Motor neuron (in vitro differentiated cells): ENCODE measurements around the gene BRI3. TPM values are rescaled to one million over a fixed set of nuclear protein-coding genes. Genes with fewer than 3 reads are reported as not detected.

Experiments used
- ATAC-seq, 8 experiments: fragments of 200-7000 bp; cut with Tn5 transposase; replicated peaks in 6 of 8; 2 replicates each; pipeline ENCODE4 v1.8.0; 2021; ENCODE audit warnings: mild to moderate bottlenecking in 8 of 8, moderate library complexity in 8 of 8
- H3K27ac ChIP-seq, 2 donors: fragments of 250-450 bp; sonication (Bioruptor Pico); 2 replicates each; pipeline ENCODE4 v1.9.0; 2021; ENCODE audit warnings: antibody characterized with exemption in 2 of 2, mild to moderate bottlenecking in 2 of 2, moderate library complexity in 1 of 2
- H3K4me1 ChIP-seq, 2 donors: fragments of 250-450 bp; sonication (Bioruptor Pico); replicated peaks in 1 of 2; 2 replicates each; pipeline ENCODE4 v1.6.1; 2021; ENCODE audit warnings: antibody characterized with exemption in 2 of 2, mild to moderate bottlenecking in 2 of 2, moderate library complexity in 1 of 2
- H3K4me3 ChIP-seq, 5 donors: fragments of 250-450 bp; sonication (Bioruptor Pico); 2 replicates each; pipeline ENCODE4 v1.9.0; 2021; ENCODE audit warnings: antibody characterized with exemption in 5 of 5, mild to moderate bottlenecking in 5 of 5, moderate library complexity in 4 of 5
- WGBS, 10 experiments: fragments of 450-650 bp; shearing (Covaris generic); methylation state at CpG; one replicate each; pipeline ENCODE4 v1.0.0; 2022; 5-methylcytosine and 5-hydroxymethylcytosine counted together
- in situ Hi-C, 9 experiments: fragments of 400-800 bp; cut with MboI; loops; one replicate each; pipeline ENCODE4 v1.15.0; 2021; ENCODE audit warnings: low sequenced_read_pairs in 9 of 9, low pct_unique_long_range_greater_than_20kb in 2 of 9; ENCODE audit not compliant: unreplicated experiment in 9 of 9
- total RNA-seq, 8 experiments: library from RNA; unstranded; fragments of 300-600 nt; gene quantifications; 2 replicates each; pipeline versions ENCODE4 v1.2.3 to v1.2.4, GENCODE V29; 2022

BRI3 gene
- total RNA-seq, 8 experiments from 2014 or later = 48.7 to 99.2 (median 70.5) TPM

GRCh38 chr7:98294798-98295382 is 13.4 kb downstream of the BRI3 start:
- WGBS, 10 experiments = 0 to 82% (median 43%) methylated on average over 1 to 2 of the region's 14 CpGs; no CpG with 5 or more reads in 4 of the 10 experiments
- in situ Hi-C loops = loop anchor here in 1 of 9 experiments (25.0 kb wide), 1 partner anchor 542 kb away; no protein-coding TSS in a partner anchor
- peaks cover 0 to 7% of the 10 kb centered on the region in 2 donors for H3K4me1 ChIP-seq
- H3K4me3 ChIP-seq = no peak overlapping the region
- H3K27ac ChIP-seq = no peak overlapping the region
- ATAC-seq = peak; percentile 78 to 96 (median 89)

DNA sequence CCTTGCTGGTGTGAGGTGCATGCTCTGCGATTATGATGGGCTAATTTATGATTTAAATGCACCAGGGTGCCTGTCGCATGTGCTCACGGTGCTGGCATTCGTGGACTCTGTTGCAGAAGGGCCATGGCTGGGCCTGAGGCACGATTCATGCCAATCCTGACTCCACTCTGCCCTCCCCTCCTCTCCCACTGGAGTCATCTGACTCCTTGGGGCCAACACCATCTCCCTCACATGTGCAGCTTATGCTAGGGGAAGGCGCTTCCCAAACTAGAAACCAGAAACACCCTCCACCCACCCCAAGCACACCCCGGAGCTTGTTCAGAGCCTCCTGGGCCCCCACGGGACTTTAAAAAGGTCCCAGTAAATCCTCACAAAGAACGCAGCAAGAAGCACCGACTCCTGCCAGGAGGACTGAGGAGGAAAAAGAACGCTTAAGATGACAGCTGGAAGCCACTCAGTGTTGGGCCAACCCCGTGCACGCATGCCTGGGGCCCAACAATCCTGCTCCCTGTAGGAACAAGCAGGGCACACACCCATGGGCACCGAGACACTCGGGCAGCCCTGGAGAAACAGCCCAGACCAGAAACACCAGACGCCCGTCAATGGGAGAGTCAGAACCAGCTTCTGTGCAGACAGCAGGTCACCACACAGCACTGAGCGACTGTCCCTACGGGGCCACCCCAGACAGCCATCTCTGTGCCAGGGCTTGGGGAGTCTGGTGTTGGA is 14.1 kb downstream of the BRI3 start:
- in situ Hi-C loops = loop anchor here in 1 of 9 experiments (25.0 kb wide), 1 partner anchor 542 kb away; no protein-coding TSS in a partner anchor
- peaks cover 5 to 12% of the 10 kb centered on the region in 2 donors for H3K4me1 ChIP-seq
- WGBS, 10 experiments = 0 to 100% (median 85%) methylated on average over 1 to 6 of the region's 19 CpGs; no CpG with 5 or more reads in 5 of the 10 experiments
- no peak overlapping the region for H3K27ac ChIP-seq
- peak in 2 of 8 experiments; percentile 27 to 38 for ATAC-seq
- H3K4me3 ChIP-seq = no peak overlapping the region

- whole genome bisulfite sequencing, 10 experiments = 80 to 100% (median 92%) methylated on average over 1 to 5 of the region's 12 CpGs; no CpG with 5 or more reads in 5 of the 10 experiments
- in situ Hi-C loops = loop anchor here in 1 of 9 experiments (25.0 kb wide), 1 partner anchor 540 kb away; no protein-coding TSS in a partner anchor
- Histone ChIP-seq H3K27ac (no peak overlapping the region), H3K4me1 (peaks cover 15 to 21% of the 10 kb centered on the region in 2 donors), H3K4me3 (no peak overlapping the region)
- no peak for ATAC-seq
These were observed 15.3 kb downstream of the BRI3 start for GRCh38 chr7:98296833-98297232.

GRCh38 chr7:98297626-98298286 is 16.3 kb downstream of the BRI3 start:
- in situ Hi-C loops = loop anchor here in 1 of 9 experiments (25.0 kb wide), 1 partner anchor 540 kb away; no protein-coding TSS in a partner anchor
- 79 to 100% (median 85%) methylated on average over 1 to 13 of the region's 21 CpGs; no CpG with 5 or more reads in 4 of the 10 experiments for whole genome bisulfite sequencing, 10 experiments

DNA sequence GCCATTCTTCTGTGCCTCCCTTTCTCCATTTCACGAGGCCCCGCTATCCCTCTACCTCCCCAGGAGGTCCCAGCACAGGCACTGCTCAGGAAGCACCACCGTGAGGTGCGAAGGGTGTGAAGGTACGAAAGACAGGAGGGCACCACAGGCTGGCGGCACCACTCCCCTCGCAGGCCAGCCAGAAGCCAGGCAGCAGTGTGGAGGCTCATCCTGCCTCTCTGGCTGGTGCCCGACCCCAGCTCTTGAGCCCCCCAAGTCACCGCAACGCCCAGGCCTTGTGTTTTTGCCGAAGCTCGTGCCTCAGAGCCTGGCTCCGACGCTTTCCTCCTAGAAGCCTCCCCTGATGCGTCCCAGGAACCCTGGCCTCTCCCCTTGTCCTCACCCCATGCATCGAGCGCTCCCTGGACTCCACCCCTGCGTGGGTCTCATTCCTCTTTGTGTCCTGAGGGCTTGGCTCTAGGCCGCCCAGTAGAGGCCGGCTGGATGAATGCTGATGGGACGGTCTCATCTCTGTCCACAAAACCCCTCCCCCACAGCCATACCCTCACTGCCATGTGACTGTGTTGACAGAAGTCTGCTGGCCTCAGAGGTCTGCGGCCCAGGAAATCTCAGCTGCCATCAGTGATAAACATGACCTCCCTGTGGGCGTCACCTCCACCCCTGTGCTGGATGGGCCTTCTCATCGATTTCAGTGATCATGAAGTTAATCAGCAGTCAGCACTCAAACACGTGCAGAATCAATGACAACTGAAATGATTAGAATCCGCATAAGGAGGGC is 19.3 kb downstream of the BRI3 start:
- Histone ChIP-seq H3K4me1 (peaks cover 22 to 29% of the 10 kb centered on the region in 2 donors), H3K4me3 (no peak overlapping the region), H3K27ac (peak overlapping the region; percentile 70 to 79)
- in situ Hi-C loops = loop anchor here in 3 of 9 experiments (25.0 kb wide), 2 partner anchors 112 to 537 kb away; partner anchors contain the start of gene BAIAP2L1 (in 1 of the 3)
- peak in 5 of 8 experiments; percentile 95 to 97 (median 97) for ATAC-seq
- 48 to 100% (median 80%) methylated on average over 1 to 6 of the region's 26 CpGs; no CpG with 5 or more reads in 2 of the 10 experiments for WGBS, 10 experiments

More at GRCh38 chr7:98297626-98298286, 16.3 kb downstream of the BRI3 start:
- no peak overlapping the region for H3K27ac ChIP-seq
- H3K4me1 ChIP-seq = peaks cover 15 to 21% of the 10 kb centered on the region in 2 donors
- no peak for ATAC-seq
- H3K4me3 ChIP-seq = no peak overlapping the region

GRCh38 chr7:98301693-98302470 is 20.4 kb downstream of the BRI3 start:
- 60 to 100% (median 80%) methylated on average over 1 to 8 of the region's 22 CpGs; no CpG with 5 or more reads in 1 of the 10 experiments for WGBS, 10 experiments
- no peak for ATAC-seq
- Histone ChIP-seq H3K4me3 (no peak overlapping the region), H3K27ac (peak overlapping the region in 1 of 2 donors; percentile 4), H3K4me1 (peaks cover 22 to 29% of the 10 kb centered on the region in 2 donors)
- in situ Hi-C loops = loop anchor here in 3 of 9 experiments (25.0 kb wide), 2 partner anchors 110 to 535 kb away; partner anchors contain the start of gene BAIAP2L1 (in 1 of the 3)

DNA sequence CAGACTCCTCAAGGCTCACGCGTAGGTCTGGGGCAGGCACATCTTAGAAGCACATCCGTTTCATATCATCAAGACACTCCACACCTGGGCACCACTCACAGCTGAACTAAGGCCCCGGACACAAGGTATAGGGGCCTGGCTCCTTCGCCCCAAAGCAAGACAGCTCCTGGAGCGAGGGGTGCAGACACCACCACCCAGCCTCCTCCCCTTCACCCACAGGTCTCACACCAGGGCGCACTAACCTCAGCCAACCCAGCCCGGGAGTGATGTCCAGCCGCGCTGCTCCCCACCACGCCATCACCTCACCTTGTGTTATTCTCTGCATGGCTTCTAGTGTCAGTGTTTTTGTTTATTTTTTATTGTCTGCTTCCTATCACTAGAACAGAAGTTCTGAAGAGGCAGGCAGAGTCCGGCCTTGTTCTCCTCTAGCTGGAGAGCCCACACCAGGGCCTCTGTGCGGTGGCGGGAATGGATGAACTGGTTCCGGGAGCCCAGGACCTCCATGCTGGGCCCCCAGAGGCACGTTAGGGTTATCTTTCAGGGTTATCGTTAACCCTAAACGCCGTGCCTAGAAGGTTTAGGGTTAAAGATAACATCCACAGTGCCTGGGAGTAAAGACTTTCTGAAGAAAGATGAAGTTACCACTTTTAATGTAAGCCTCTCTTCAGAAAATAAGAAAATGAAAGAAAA is 21.8 kb downstream of the BRI3 start:
- H3K4me3 ChIP-seq = no peak overlapping the region
- in situ Hi-C loops = loop anchor here in 3 of 9 experiments (25.0 kb wide), 2 partner anchors 109 to 534 kb away; partner anchors contain the start of gene BAIAP2L1 (in 1 of the 3)
- WGBS, 10 experiments = 37 to 82% (median 70%) methylated on average over 1 to 12 of the region's 19 CpGs; no CpG with 5 or more reads in 1 of the 10 experiments
- ATAC-seq = no peak
- no peak overlapping the region for H3K27ac ChIP-seq
- peaks cover 22 to 29% of the 10 kb centered on the region in 2 donors for H3K4me1 ChIP-seq

DNA sequence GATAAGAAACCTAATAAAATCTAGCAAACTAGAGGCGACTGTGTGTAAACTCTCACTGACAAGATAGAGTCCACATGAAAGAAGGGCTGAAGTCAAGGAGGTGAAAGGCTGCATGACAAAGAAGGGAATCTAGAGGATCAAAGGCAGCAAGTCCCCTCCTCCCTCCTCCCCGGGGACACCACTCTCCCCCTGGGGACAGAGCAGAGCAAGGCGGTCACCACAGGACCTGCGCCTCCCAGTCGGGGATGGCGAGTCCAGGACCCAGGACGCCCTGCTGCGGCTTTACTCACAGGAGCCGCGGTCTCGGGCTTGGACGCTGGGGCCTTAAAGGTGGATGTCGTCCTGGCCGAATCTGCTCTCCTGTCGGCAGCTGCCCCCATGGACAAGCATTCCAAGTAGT is 22.4 kb downstream of the BRI3 start:
- Histone ChIP-seq H3K4me1 (peaks cover 22 to 29% of the 10 kb centered on the region in 2 donors), H3K27ac (no peak overlapping the region), H3K4me3 (no peak overlapping the region)
- 6 to 100% (median 42%) methylated on average over 1 to 12 of the region's 15 CpGs; no CpG with 5 or more reads in 2 of the 10 experiments for WGBS, 10 experiments
- in situ Hi-C loops = loop anchor here in 3 of 9 experiments (25.0 kb wide), 2 partner anchors 108 to 533 kb away; partner anchors contain the start of gene BAIAP2L1 (in 1 of the 3)
- ATAC-seq = peak in 3 of 8 experiments; percentile 11 to 16 (median 14)

DNA sequence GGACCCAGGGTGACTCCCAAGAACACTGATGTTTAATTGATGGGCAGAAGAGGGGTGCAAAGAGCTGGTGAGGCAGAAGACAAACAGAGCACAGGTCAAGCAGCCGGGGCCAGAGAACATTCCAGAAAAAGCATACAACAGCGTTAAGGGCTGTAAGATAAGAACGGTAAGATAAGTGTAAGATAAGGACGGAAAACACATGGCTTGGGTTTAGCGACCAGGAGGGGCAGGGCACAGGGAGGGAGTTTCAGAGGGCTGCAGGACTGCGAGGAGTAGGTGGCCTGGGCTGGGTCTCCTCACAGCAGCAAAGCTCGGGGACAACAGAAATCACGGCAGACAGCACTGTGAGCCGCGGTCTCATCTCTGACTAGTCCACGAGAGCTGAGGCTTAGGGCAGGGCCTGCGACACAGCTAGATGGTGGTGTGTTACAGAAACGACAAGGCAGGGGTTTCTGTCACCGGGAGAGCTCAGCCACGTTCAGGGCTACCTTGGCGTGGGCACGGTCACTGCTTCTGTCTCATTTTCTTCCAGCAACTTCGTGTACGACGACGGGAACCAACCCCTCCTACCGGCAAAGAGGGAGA is 24.6 kb downstream of the BRI3 start:
- no peak for ATAC-seq
- H3K27ac ChIP-seq = no peak overlapping the region
- no peak overlapping the region for H3K4me3 ChIP-seq
- in situ Hi-C loops = loop anchor here in 3 of 9 experiments (25.0 kb wide), 2 partner anchors 106 to 531 kb away; partner anchors contain the start of gene BAIAP2L1 (in 1 of the 3)
- H3K4me1 ChIP-seq = peaks cover 13 to 19% of the 10 kb centered on the region in 2 donors
- 58 to 100% (median 91%) methylated on average over 2 to 14 of the region's 22 CpGs; no CpG with 5 or more reads in 1 of the 10 experiments for WGBS, 10 experiments

- H3K4me1 ChIP-seq = peaks cover 7 to 10% of the 10 kb centered on the region in 2 donors
- WGBS, 10 experiments = 79 to 100% (median 93%) methylated on average over 1 to 10 of the region's 14 CpGs; no CpG with 5 or more reads in 3 of the 10 experiments
These were observed 26.5 kb downstream of the BRI3 start for GRCh38 chr7:98307971-98308466.

More at GRCh38 chr7:98307971-98308466, 26.5 kb downstream of the BRI3 start:
- Histone ChIP-seq H3K4me3 (no peak overlapping the region), H3K27ac (no peak overlapping the region)
- ATAC-seq = no peak
- in situ Hi-C loops = loop anchor here in 3 of 9 experiments (25.0 kb wide), 2 partner anchors 104 to 529 kb away; partner anchors contain the start of gene BAIAP2L1 (in 1 of the 3)
